Fibroblast of skin of back (primary cell): Measurements from ENCODE around the gene FMR1NB.

Experiments
- DNase-seq: peaks from one replicate; pipeline ENCODE4 v3.0.0-alpha.2; 2013

The FMR1NB gene

DNA sequence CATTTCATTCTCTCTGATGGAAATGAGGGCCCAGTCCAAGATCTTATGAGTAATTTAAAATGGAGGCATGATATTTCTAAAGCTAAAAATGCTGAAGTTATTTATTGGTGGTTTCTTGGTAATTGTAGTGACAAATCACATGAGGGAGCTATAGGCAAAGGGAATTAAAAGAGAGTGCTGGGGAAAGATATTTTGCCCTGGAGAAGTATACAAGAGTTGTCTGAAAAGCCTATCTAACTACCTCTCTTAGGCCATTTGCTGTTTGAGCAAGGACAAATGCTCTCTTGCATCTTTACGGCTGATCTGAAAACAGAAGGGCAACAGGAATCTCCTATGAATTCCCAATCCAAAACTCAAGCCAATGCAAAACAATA lies 89.4 kb downstream of the FMR1NB start:
- no peak for DNase-seq
